ENCODE data around the gene ING3. TPM values are rescaled to one million over a fixed set of nuclear protein-coding genes. Genes with fewer than 3 reads are reported as not detected.

ING3 gene
- total and polyA plus RNA-seq, 2 of the 8 experiments (the other 6 are each of a cell fraction or from before 2014, with no cell fraction given), result 6.0 to 17.7 TPM

- TF ChIP-seq, protein P1, sequence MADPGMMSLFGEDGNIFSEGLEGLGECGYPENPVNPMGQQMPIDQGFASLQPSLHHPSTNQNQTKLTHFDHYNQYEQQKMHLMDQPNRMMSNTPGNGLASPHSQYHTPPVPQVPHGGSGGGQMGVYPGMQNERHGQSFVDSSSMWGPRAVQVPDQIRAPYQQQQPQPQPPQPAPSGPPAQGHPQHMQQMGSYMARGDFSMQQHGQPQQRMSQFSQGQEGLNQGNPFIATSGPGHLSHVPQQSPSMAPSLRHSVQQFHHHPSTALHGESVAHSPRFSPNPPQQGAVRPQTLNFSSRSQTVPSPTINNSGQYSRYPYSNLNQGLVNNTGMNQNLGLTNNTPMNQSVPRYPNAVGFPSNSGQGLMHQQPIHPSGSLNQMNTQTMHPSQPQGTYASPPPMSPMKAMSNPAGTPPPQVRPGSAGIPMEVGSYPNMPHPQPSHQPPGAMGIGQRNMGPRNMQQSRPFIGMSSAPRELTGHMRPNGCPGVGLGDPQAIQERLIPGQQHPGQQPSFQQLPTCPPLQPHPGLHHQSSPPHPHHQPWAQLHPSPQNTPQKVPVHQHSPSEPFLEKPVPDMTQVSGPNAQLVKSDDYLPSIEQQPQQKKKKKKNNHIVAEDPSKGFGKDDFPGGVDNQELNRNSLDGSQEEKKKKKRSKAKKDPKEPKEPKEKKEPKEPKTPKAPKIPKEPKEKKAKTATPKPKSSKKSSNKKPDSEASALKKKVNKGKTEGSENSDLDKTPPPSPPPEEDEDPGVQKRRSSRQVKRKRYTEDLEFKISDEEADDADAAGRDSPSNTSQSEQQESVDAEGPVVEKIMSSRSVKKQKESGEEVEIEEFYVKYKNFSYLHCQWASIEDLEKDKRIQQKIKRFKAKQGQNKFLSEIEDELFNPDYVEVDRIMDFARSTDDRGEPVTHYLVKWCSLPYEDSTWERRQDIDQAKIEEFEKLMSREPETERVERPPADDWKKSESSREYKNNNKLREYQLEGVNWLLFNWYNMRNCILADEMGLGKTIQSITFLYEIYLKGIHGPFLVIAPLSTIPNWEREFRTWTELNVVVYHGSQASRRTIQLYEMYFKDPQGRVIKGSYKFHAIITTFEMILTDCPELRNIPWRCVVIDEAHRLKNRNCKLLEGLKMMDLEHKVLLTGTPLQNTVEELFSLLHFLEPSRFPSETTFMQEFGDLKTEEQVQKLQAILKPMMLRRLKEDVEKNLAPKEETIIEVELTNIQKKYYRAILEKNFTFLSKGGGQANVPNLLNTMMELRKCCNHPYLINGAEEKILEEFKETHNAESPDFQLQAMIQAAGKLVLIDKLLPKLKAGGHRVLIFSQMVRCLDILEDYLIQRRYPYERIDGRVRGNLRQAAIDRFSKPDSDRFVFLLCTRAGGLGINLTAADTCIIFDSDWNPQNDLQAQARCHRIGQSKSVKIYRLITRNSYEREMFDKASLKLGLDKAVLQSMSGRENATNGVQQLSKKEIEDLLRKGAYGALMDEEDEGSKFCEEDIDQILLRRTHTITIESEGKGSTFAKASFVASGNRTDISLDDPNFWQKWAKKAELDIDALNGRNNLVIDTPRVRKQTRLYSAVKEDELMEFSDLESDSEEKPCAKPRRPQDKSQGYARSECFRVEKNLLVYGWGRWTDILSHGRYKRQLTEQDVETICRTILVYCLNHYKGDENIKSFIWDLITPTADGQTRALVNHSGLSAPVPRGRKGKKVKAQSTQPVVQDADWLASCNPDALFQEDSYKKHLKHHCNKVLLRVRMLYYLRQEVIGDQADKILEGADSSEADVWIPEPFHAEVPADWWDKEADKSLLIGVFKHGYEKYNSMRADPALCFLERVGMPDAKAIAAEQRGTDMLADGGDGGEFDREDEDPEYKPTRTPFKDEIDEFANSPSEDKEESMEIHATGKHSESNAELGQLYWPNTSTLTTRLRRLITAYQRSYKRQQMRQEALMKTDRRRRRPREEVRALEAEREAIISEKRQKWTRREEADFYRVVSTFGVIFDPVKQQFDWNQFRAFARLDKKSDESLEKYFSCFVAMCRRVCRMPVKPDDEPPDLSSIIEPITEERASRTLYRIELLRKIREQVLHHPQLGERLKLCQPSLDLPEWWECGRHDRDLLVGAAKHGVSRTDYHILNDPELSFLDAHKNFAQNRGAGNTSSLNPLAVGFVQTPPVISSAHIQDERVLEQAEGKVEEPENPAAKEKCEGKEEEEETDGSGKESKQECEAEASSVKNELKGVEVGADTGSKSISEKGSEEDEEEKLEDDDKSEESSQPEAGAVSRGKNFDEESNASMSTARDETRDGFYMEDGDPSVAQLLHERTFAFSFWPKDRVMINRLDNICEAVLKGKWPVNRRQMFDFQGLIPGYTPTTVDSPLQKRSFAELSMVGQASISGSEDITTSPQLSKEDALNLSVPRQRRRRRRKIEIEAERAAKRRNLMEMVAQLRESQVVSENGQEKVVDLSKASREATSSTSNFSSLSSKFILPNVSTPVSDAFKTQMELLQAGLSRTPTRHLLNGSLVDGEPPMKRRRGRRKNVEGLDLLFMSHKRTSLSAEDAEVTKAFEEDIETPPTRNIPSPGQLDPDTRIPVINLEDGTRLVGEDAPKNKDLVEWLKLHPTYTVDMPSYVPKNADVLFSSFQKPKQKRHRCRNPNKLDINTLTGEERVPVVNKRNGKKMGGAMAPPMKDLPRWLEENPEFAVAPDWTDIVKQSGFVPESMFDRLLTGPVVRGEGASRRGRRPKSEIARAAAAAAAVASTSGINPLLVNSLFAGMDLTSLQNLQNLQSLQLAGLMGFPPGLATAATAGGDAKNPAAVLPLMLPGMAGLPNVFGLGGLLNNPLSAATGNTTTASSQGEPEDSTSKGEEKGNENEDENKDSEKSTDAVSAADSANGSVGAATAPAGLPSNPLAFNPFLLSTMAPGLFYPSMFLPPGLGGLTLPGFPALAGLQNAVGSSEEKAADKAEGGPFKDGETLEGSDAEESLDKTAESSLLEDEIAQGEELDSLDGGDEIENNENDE (IDR thresholded peaks at IDR 0.05; ENCODE audit: insufficient replicate concordance, low read length), result no peak
- no peak for TF ChIP-seq GABPA (IDR thresholded peaks at IDR 0.05; ENCODE audit: borderline replicate concordance, insufficient read depth, low read length)
- TF ChIP-seq CHD2 (IDR thresholded peaks at IDR 0.05; ENCODE audit: low read length), result peak; percentile 52
- no peak for TF ChIP-seq SRF (IDR thresholded peaks at IDR 0.05; ENCODE audit: low read depth, low read length)
- TF ChIP-seq POLR2AphosphoS5 (IDR thresholded peaks at IDR 0.05; ENCODE audit: low read depth, low read length), result no peak; the same call in 1 of the 2 replicates
- peak; percentile 47 for TF ChIP-seq KDM4A (IDR thresholded peaks at IDR 0.05; ENCODE audit: low read depth, low read length, severe bottlenecking)
- TF ChIP-seq USF2 (IDR thresholded peaks at IDR 0.05; ENCODE audit: low read length), result no peak
- no peak for TF ChIP-seq KDM5A (IDR thresholded peaks at IDR 0.05; ENCODE audit: low read length)
- peak; percentile 84 for TF ChIP-seq TAF7 (optimal IDR thresholded peaks at IDR 0.05; ENCODE audit: borderline replicate concordance, low read depth, low read length)
These were observed at the start of gene ING3 (continued) for GRCh38 chr7:120950539-120951308.
